ENCODE data around the gene NUP54. TPM values are rescaled to one million over a fixed set of nuclear protein-coding genes. Genes with fewer than 3 reads are reported as not detected.

Gene NUP54, protein sequence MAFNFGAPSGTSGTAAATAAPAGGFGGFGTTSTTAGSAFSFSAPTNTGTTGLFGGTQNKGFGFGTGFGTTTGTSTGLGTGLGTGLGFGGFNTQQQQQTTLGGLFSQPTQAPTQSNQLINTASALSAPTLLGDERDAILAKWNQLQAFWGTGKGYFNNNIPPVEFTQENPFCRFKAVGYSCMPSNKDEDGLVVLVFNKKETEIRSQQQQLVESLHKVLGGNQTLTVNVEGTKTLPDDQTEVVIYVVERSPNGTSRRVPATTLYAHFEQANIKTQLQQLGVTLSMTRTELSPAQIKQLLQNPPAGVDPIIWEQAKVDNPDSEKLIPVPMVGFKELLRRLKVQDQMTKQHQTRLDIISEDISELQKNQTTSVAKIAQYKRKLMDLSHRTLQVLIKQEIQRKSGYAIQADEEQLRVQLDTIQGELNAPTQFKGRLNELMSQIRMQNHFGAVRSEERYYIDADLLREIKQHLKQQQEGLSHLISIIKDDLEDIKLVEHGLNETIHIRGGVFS
- 44.2 TPM for total RNA-seq (ENCODE audit: unreplicated experiment)
- long read RNA-seq, transcript NUP54-201 (12 exons, 2,367 nt) = major isoform, 23 of 32 reads
- long read RNA-seq, partial matches to known transcripts = 3 of 32 reads
- long read RNA-seq, other reads (novel, unspliced or antisense) = 5 of 32 reads

DNA sequence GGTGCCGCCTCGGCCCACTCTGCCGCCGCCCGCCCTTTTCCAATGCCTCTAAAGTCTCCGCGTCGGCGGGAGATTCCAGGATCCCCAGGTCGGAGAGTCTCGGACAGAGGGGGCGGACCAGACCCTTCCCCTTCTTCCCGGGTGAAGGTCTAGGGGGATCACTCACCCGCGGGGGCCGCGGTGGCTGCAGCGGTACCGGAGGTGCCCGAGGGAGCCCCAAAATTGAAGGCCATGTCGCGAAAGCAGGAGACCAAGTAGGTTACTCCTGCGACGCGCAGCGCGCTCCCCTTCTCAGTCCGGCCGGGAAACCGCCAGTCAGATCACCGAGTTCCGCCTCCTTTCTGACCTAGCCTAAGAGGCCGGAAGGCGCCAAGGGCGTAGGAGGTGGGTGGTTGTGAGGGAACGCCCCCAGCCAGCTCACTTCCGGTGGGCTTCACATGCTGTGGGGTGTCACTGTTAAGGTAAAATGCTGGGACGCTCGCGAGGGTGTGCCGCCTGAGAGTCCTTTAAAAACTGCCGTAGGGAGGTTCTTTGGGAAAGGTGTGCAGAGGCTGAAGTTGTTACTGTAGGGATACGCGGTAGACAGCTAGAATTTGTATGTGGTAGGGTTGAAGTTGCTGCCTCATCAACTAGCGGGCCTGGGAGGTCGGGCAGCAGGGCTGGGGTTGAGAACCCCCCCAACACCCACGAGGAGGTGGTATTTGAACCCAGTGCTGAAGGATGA lies at the start of gene NUP54:
NUP54 (minus strand) TSS at position 256 of the 724 bp plus-strand sequence; CDS start at position 233, 23 bp downstream.
- Mint-ChIP-seq H3K4me1 (ENCODE audit: unreplicated experiment) (peaks cover 18% of the 10 kb centered on the region), H3K4me3 (ENCODE audit: unreplicated experiment) (peak within 1 kb of the TSS; percentile 100), H3K27me3 (ENCODE audit: unreplicated experiment) (peaks cover 9% of the 10 kb centered on the region), H3K36me3 (ENCODE audit: low read depth, unreplicated experiment) (peaks cover 12% of the 10 kb centered on the region), H3K27ac (ENCODE audit: unreplicated experiment) (peak within 1 kb of the TSS; percentile 93), H3K9me3 (ENCODE audit: unreplicated experiment) (no peaks in the 10 kb centered on the region)
- DNase-seq (ENCODE audit: low spot score) = peak; percentile 90
- TF ChIP-seq CTCF (IDR thresholded peaks at IDR 0.05; ENCODE audit: unreplicated experiment) = no peak

- Mint-ChIP-seq H3K36me3 (ENCODE audit: low read depth, unreplicated experiment) (peaks cover 28% of the 10 kb centered on the region), H3K27me3 (ENCODE audit: unreplicated experiment) (peaks cover 4% of the 10 kb centered on the region), H3K9me3 (ENCODE audit: unreplicated experiment) (no peaks in the 10 kb centered on the region), H3K27ac (ENCODE audit: unreplicated experiment) (no peak overlapping the region), H3K4me1 (ENCODE audit: unreplicated experiment) (peaks cover 42% of the 10 kb centered on the region), H3K4me3 (ENCODE audit: unreplicated experiment) (no peak overlapping the region)
- no peak for DNase-seq (ENCODE audit: low spot score)
- no peak for TF ChIP-seq CTCF (IDR thresholded peaks at IDR 0.05; ENCODE audit: unreplicated experiment)
Observed at GRCh38 chr4:76197031-76197743, 49.0 kb upstream of the NUP54 start.

GRCh38 chr4:76196376-76196775 lies 48.2 kb upstream of the NUP54 start:
- no peak overlapping the region for H3K4me3 Mint-ChIP-seq (ENCODE audit: unreplicated experiment)
- H3K27me3 Mint-ChIP-seq (ENCODE audit: unreplicated experiment) = peaks cover 7% of the 10 kb centered on the region
- no peaks in the 10 kb centered on the region for H3K9me3 Mint-ChIP-seq (ENCODE audit: unreplicated experiment)
- no peak overlapping the region for H3K27ac Mint-ChIP-seq (ENCODE audit: unreplicated experiment)
- no peak for DNase-seq (ENCODE audit: low spot score)
- no peak for TF ChIP-seq CTCF (IDR thresholded peaks at IDR 0.05; ENCODE audit: unreplicated experiment)
- peaks cover 42% of the 10 kb centered on the region for H3K4me1 Mint-ChIP-seq (ENCODE audit: unreplicated experiment)
- peaks cover 34% of the 10 kb centered on the region for H3K36me3 Mint-ChIP-seq (ENCODE audit: low read depth, unreplicated experiment)

DNA sequence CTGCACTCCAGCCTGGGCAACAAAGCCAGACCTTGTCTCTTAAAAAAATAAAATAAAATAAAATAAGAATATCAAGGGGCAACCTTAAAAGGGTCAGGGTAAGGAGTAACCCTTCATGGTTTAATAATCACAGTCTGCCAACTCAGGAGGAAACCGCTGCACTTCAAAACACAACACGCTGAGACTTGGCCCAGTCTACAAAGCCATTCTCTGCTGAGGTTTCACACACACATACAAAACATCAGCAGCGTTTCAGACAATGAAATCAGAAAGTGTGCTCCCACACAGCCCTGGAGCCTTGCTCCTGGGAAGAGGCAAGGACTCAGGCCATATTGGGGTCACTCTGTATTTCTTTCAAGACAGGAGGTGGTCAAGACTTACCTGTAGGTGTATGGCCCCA lies 47.1 kb upstream of the NUP54 start:
- Mint-ChIP-seq H3K4me1 (ENCODE audit: unreplicated experiment) (peaks cover 35% of the 10 kb centered on the region), H3K4me3 (ENCODE audit: unreplicated experiment) (no peak overlapping the region), H3K9me3 (ENCODE audit: unreplicated experiment) (no peaks in the 10 kb centered on the region), H3K36me3 (ENCODE audit: low read depth, unreplicated experiment) (peaks cover 38% of the 10 kb centered on the region), H3K27me3 (ENCODE audit: unreplicated experiment) (peaks cover 7% of the 10 kb centered on the region), H3K27ac (ENCODE audit: unreplicated experiment) (no peak overlapping the region)
- no peak for TF ChIP-seq CTCF (IDR thresholded peaks at IDR 0.05; ENCODE audit: unreplicated experiment)
- DNase-seq (ENCODE audit: low spot score) = no peak
